ENCODE data around the gene KLHL15. TPM values are rescaled to one million over a fixed set of nuclear protein-coding genes. Genes with fewer than 3 reads are reported as not detected.
A peak's percentile ranks its signal among the peaks of the same experiment; 100 is the strongest.
"Not testable (repeated sequence)": the region's sequence is repeated elsewhere in the genome, so short reads cannot be mapped to it uniquely, and the experiment has no call there.

KLHL15 gene
- total RNA-seq (2014; rRNA removed; shearing (Covaris generic)), result 12.8 and 14.7 TPM in 2 replicates

- DNase-seq (ENCODE audit: low read depth), result no peak
Observed at GRCh38 chrX:24027086-24027485, at the start of gene KLHL15. KLHL15 (minus strand) TSS chrX:24027186; CDS start chrX:24006693, 20,493 bp downstream.

- no peak for DNase-seq (ENCODE audit: low read depth)
Observed at GRCh38 chrX:24069877-24070276, 42.9 kb upstream of the KLHL15 start.

- no peak for DNase-seq (ENCODE audit: low read depth)
Observed at GRCh38 chrX:24063488-24063887, 36.5 kb upstream of the KLHL15 start.

- DNase-seq (ENCODE audit: low read depth), result no peak
Observed at GRCh38 chrX:24055043-24055356, 28.0 kb upstream of the KLHL15 start.

GRCh38 chrX:24054182-24055042, 27.4 kb upstream of the KLHL15 start, which contains the start of gene EIF2S3:
EIF2S3 (plus strand) TSS chrX:24054956; CDS start chrX:24054969, 13 bp downstream.
- peak; percentile 95 for DNase-seq (ENCODE audit: low read depth)

- peak; percentile 53 for DNase-seq (ENCODE audit: low read depth)
Observed at GRCh38 chrX:24050522-24051318, 23.7 kb upstream of the KLHL15 start.

- DNase-seq (ENCODE audit: low read depth), result not testable (repeated sequence)
Observed at GRCh38 chrX:24049643-24050042, 22.7 kb upstream of the KLHL15 start.

- DNase-seq (ENCODE audit: low read depth), result not testable (repeated sequence)
Observed at GRCh38 chrX:24046060-24046459, 19.1 kb upstream of the KLHL15 start.

GRCh38 chrX:24037729-24038128, 10.7 kb upstream of the KLHL15 start:
- no peak for DNase-seq (ENCODE audit: low read depth)

- no peak for DNase-seq (ENCODE audit: low read depth)
Observed at GRCh38 chrX:24034485-24034884, 7.5 kb upstream of the KLHL15 start.

- DNase-seq (ENCODE audit: low read depth), result no peak
Observed at GRCh38 chrX:24030597-24030996, 3.6 kb upstream of the KLHL15 start.

GRCh38 chrX:24027985-24028384, 999 bp upstream of the KLHL15 start:
- no peak for DNase-seq (ENCODE audit: low read depth)

- DNase-seq (ENCODE audit: low read depth), result peak; percentile 18
Observed at GRCh38 chrX:24026432-24026831, 554 bp downstream of the KLHL15 start.

GRCh38 chrX:24025741-24026403, 1.1 kb downstream of the KLHL15 start:
- DNase-seq (ENCODE audit: low read depth), result peak; percentile 44

GRCh38 chrX:24024819-24025740, 1.9 kb downstream of the KLHL15 start:
- peak; percentile 90 for DNase-seq (ENCODE audit: low read depth)

- no peak for DNase-seq (ENCODE audit: low read depth)
Observed at GRCh38 chrX:24023972-24024669, 2.9 kb downstream of the KLHL15 start.

GRCh38 chrX:24023544-24023943, 3.4 kb downstream of the KLHL15 start:
- DNase-seq (ENCODE audit: low read depth), result no peak

- DNase-seq (ENCODE audit: low read depth), result no peak
Observed at GRCh38 chrX:24020306-24020876, 6.6 kb downstream of the KLHL15 start.

- DNase-seq (ENCODE audit: low read depth), result no peak
Observed at GRCh38 chrX:24019448-24019847, 7.5 kb downstream of the KLHL15 start.

- DNase-seq (ENCODE audit: low read depth), result no peak
Observed at GRCh38 chrX:24018809-24019208, 8.2 kb downstream of the KLHL15 start.
